Neural progenitor cell (in vitro differentiated cells): ENCODE data around the gene KCTD10. TPM values are rescaled to one million over a fixed set of nuclear protein-coding genes. Genes with fewer than 3 reads are reported as not detected.

Experiments used
- DNase-seq: peaks from one replicate; pipeline ENCODE4 v3.0.0-alpha.2; 2016; ENCODE audit warnings: low spot score
- H2AFZ ChIP-seq: fragments of 200-600 bp; sonication (generic); replicated peaks from 2 replicates; pipeline ENCODE4 v1.6.1; 2016; ENCODE audit warnings: antibody characterized with exemption
- H3F3A ChIP-seq: fragments of 200-600 bp; sonication (generic); 2 replicates; pipeline ENCODE4 v1.6.1; 2016; ENCODE audit warnings: antibody characterized with exemption, low read depth
- H3K27ac ChIP-seq: fragments of 200-600 bp; sonication (generic); 2 replicates; pipeline ENCODE4 v1.5.1; 2016; ENCODE audit warnings: mild to moderate bottlenecking
- H3K27me3 ChIP-seq: fragments of 200-600 bp; sonication (generic); 2 replicates; pipeline ENCODE4 v1.6.1; 2016; ENCODE audit warnings: mild to moderate bottlenecking, moderate library complexity
- H3K36me3 ChIP-seq: fragments of 200-600 bp; sonication (generic); 2 replicates; pipeline ENCODE4 v1.5.1; 2016
- H3K4me1 ChIP-seq: fragments of 200-600 bp; sonication (generic); 2 replicates; pipeline ENCODE4 v1.6.1; 2016; ENCODE audit warnings: mixed run types
- H3K4me2 ChIP-seq: fragments of 200-600 bp; sonication (generic); 2 replicates; pipeline ENCODE4 v1.6.1; 2016
- H3K4me3 ChIP-seq: fragments of 200-600 bp; sonication (generic); 2 replicates; pipeline ENCODE4 v1.5.1; 2016
- H3K79me2 ChIP-seq: fragments of 200-600 bp; sonication (generic); 2 replicates; pipeline ENCODE4 v1.6.1; 2016; ENCODE audit warnings: low read depth
- H3K9ac ChIP-seq: fragments of 200-600 bp; sonication (generic); 2 replicates; pipeline ENCODE4 v1.6.1; 2016
- H3K9me3 ChIP-seq: fragments of 200-600 bp; sonication (generic); 2 replicates; pipeline ENCODE4 v1.5.1; 2016; ENCODE audit warnings: low read depth
- H4K20me1 ChIP-seq: fragments of 200-600 bp; sonication (generic); 2 replicates; pipeline ENCODE4 v1.6.1; 2016; ENCODE audit warnings: low read depth
- H3K27ac Mint-ChIP-seq: 3 replicates; pipeline ENCODE4 v1.8.0; 2021; ENCODE audit warnings: mixed read lengths
- H3K27me3 Mint-ChIP-seq: 2 replicates; pipeline ENCODE4 v1.8.0; 2022; ENCODE audit warnings: low read depth, mild to moderate bottlenecking, inconsistent platforms, moderate library complexity, mixed read lengths; ENCODE audit not compliant: insufficient read depth
- H3K36me3 Mint-ChIP-seq: 3 replicates; pipeline ENCODE4 v1.8.0; 2021; ENCODE audit warnings: mixed read lengths
- H3K4me1 Mint-ChIP-seq: 3 replicates; pipeline ENCODE4 v1.8.0; 2021; ENCODE audit warnings: mixed read lengths
- H3K4me3 Mint-ChIP-seq: 3 replicates; pipeline ENCODE4 v1.8.0; 2021; ENCODE audit warnings: mild to moderate bottlenecking, moderate library complexity, mixed read lengths
- H3K9me3 Mint-ChIP-seq: 3 replicates; pipeline ENCODE4 v1.8.0; 2020; ENCODE audit warnings: mixed read lengths
- EZH2 ChIP-seq: fragments of 200-600 bp; sonication (generic); IDR thresholded peaks from 2 replicates; pipeline ENCODE4 v1.6.1; 2017; ENCODE audit warnings: antibody characterized with exemption, mild to moderate bottlenecking, moderate library complexity
- EZH2phosphoT487 ChIP-seq: fragments of 200-600 bp; sonication (generic); IDR thresholded peaks from 2 replicates; pipeline ENCODE4 v1.6.1; 2017; ENCODE audit warnings: antibody characterized with exemption
- total RNA-seq: library from RNA; depleted of rRNA; stranded (reverse); fragments of >200 nt; gene quantifications from 2 replicates; pipeline ENCODE4 v1.2.3, GENCODE V29; 2015; ENCODE audit warnings: low replicate concordance
- TF ChIP-seq, protein P1 (sequence below): fragments of 200-600 bp; sonication (generic); IDR thresholded peaks from 2 replicates; pipeline ENCODE4 v1.5.1; 2017; ENCODE audit warnings: antibody characterized with exemption, mild to moderate bottlenecking

Gene KCTD10
- total RNA-seq, 1 donor from 2014 or later: 57.5 TPM

DNA sequence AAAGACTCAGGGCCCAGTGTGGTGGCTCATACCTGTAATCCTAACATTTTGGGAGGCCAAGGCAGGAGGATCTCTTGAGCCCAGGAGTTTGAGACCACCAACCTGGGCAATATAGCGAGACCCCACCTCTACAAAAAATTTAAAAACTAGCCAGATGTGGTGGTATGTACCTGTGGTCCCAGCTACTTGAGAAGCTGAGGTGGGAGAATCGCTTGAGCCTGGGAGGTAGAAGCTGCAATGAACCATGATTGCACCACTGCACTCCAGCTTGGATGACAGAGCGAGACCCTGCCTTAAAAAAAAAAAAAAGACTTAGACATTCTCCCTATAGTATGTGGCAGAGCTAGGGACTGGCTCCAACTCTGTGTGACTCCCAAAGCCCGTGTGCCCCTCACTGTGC is 3.3 kb upstream of the KCTD10 start:
- peaks cover 44% of the 10 kb centered on the region for H3K79me2 ChIP-seq
- H3K4me2 ChIP-seq: no peak overlapping the region
- H4K20me1 ChIP-seq: peaks cover 14% of the 10 kb centered on the region
- Mint-ChIP-seq H3K9me3 (no peaks in the 10 kb centered on the region), H3K4me1 (peaks cover 25% of the 10 kb centered on the region), H3K36me3 (peaks cover 8% of the 10 kb centered on the region), H3K27ac (no peak overlapping the region), H3K27me3 (peaks cover 5% of the 10 kb centered on the region), H3K4me3 (no peak overlapping the region)
- no peaks in the 10 kb centered on the region for H3K27me3 ChIP-seq
- H3K4me1 ChIP-seq: peaks cover 14% of the 10 kb centered on the region
- H2AFZ ChIP-seq: no peak overlapping the region
- no peak overlapping the region for H3K4me3 ChIP-seq
- H3K9ac ChIP-seq: no peak overlapping the region
- DNase-seq: no peak
- no peak overlapping the region for H3K27ac ChIP-seq
- TF ChIP-seq EZH2 (no peak), EZH2phosphoT487 (no peak)
- TF ChIP-seq, protein P1, sequence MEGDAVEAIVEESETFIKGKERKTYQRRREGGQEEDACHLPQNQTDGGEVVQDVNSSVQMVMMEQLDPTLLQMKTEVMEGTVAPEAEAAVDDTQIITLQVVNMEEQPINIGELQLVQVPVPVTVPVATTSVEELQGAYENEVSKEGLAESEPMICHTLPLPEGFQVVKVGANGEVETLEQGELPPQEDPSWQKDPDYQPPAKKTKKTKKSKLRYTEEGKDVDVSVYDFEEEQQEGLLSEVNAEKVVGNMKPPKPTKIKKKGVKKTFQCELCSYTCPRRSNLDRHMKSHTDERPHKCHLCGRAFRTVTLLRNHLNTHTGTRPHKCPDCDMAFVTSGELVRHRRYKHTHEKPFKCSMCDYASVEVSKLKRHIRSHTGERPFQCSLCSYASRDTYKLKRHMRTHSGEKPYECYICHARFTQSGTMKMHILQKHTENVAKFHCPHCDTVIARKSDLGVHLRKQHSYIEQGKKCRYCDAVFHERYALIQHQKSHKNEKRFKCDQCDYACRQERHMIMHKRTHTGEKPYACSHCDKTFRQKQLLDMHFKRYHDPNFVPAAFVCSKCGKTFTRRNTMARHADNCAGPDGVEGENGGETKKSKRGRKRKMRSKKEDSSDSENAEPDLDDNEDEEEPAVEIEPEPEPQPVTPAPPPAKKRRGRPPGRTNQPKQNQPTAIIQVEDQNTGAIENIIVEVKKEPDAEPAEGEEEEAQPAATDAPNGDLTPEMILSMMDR: no peak
- H3K9me3 ChIP-seq: no peaks in the 10 kb centered on the region
- no peaks in the 10 kb centered on the region for H3K36me3 ChIP-seq
- H3F3A ChIP-seq: no peaks in the 10 kb centered on the region

DNA sequence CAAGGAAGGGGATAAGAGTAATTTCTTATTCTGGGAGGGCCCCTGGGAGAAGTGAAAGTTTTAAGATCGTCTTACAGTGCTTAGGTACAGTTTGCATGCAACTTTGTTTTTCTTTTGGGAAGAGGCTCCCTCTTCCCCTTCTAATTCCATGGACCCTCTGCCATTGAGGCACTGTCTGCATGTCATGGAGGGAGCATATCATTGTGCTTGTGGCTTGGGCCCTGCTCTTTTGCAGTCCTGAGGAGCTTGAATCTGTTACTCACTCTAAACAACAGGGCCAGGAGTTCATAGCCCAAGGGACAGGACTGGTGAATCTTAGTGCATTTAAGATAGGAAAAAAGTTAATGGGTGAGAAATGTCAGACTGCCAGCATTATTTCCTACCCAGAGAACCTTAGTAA is 2.7 kb upstream of the KCTD10 start:
- peaks cover 26% of the 10 kb centered on the region for H3K4me1 Mint-ChIP-seq
- no peak for DNase-seq
- Histone ChIP-seq H3K27ac (no peak overlapping the region), H3K4me1 (peaks cover 14% of the 10 kb centered on the region), H3K9me3 (no peaks in the 10 kb centered on the region), H3K27me3 (no peaks in the 10 kb centered on the region), H3K9ac (no peak overlapping the region), H3K4me2 (no peak overlapping the region), H2AFZ (no peak overlapping the region), H3F3A (no peaks in the 10 kb centered on the region), H3K36me3 (no peaks in the 10 kb centered on the region), H3K79me2 (peaks cover 50% of the 10 kb centered on the region), H3K4me3 (no peak overlapping the region), H4K20me1 (peaks cover 20% of the 10 kb centered on the region)
- TF ChIP-seq, protein P1: no peak
- no peak for TF ChIP-seq EZH2phosphoT487
- TF ChIP-seq EZH2: no peak
- H3K9me3 Mint-ChIP-seq: no peaks in the 10 kb centered on the region
- peak overlapping the region; percentile 19 for H3K4me3 Mint-ChIP-seq
- H3K36me3 Mint-ChIP-seq: peaks cover 4% of the 10 kb centered on the region
- peaks cover 5% of the 10 kb centered on the region for H3K27me3 Mint-ChIP-seq
- no peak overlapping the region for H3K27ac Mint-ChIP-seq

DNA sequence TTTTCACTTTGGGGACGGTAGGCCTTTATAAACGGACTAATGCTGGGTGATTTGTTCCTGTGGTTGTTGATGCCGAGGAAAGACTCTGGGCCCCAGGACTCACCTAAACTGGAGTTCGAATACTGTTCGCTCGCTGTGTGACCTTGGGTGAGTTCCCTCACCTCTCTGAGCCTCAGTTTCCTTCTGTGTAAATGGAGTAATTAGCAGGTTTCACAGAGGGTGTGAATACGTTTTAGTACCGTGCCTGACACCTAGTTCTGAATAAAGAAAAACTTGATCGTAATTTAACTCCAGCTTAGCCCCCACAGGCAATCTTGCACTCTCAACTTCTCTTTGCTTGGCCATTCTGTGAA is 839 bp upstream of the KCTD10 start:
- peaks cover 68% of the 10 kb centered on the region for H3K79me2 ChIP-seq
- H3K4me2 ChIP-seq: peak overlapping the region; percentile 99
- peak overlapping the region; percentile 95 for H3K4me3 ChIP-seq
- H3F3A ChIP-seq: no peaks in the 10 kb centered on the region
- Mint-ChIP-seq H3K36me3 (no peaks in the 10 kb centered on the region), H3K4me3 (peak overlapping the region; percentile 95), H3K4me1 (peaks cover 31% of the 10 kb centered on the region), H3K27me3 (peaks cover 5% of the 10 kb centered on the region), H3K27ac (peak overlapping the region; percentile 100), H3K9me3 (no peaks in the 10 kb centered on the region)
- H3K36me3 ChIP-seq: no peaks in the 10 kb centered on the region
- TF ChIP-seq EZH2: no peak
- TF ChIP-seq, protein P1: no peak
- TF ChIP-seq EZH2phosphoT487: no peak
- no peaks in the 10 kb centered on the region for H3K9me3 ChIP-seq
- peak overlapping the region; percentile 100 for H2AFZ ChIP-seq
- H3K27me3 ChIP-seq: no peaks in the 10 kb centered on the region
- no peak for DNase-seq
- H3K4me1 ChIP-seq: peaks cover 14% of the 10 kb centered on the region
- peaks cover 36% of the 10 kb centered on the region for H4K20me1 ChIP-seq
- H3K9ac ChIP-seq: peak overlapping the region; percentile 97
- H3K27ac ChIP-seq: no peak overlapping the region
